Measurements from ENCODE around the gene CTIF. TPM values are rescaled to one million over a fixed set of nuclear protein-coding genes. Genes with fewer than 3 reads are reported as not detected.

The CTIF gene
- total RNA-seq, 6 donors from 2014 or later = 32.1 to 62.4 (median 47.8) TPM

GRCh38 chr18:48792611-48793380, 254.0 kb downstream of the CTIF start:
- TF ChIP-seq POLR2A (IDR thresholded peaks at IDR 0.05) = no peak
- ATAC-seq (ENCODE audit: low FRiP score in 2 of 2) = no peak
- Histone ChIP-seq H3K9me3 (no peaks in the 10 kb centered on the region), H3K4me3 (no peak overlapping the region), H3K27ac (no peak overlapping the region), H3K27me3 (no peaks in the 10 kb centered on the region), H3K4me1 (peaks cover 19 to 25% (median 22%) of the 10 kb centered on the region in 4 donors), H3K36me3 (no peaks in the 10 kb centered on the region)
- no peak for DNase-seq
- 86 to 94% methylated on average over 2 to 4 of the region's 4 CpGs for WGBS, 2 donors

DNA sequence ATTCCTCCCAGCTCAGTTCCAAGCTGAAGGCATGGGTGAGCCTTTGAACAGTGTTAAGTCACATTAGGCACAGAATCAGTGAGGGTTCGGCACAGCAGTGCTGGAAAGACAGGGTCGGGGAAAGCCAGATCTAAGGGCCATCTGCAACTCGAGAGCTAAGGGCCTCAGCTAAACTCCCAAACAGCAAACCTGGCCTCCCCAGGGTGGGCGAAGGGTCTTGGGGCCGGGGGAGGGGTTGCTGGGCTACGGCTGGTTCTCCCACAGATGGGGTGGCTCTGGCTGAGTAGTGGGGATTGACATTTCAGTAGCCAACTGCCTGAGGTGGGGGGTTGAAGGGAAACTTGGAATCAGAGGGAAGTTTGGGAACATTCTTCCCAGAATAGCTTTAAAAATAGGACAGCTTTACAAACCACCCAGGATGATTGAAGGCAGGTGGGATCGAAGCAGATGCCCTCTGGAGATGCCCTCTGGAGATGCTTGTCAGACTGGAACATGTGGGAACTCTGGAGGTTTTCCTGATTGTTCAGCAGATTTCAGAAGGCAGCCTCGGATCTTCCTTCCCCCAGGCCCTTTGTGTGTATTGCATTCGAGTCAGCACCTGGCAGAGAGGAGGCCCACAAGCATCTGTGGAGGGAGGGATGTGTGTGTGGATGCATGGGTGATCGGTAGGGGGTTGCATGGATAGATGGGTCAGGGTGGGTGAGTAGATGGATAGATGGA, 255.6 kb downstream of the CTIF start:
- 96 to 97% methylated on average over 8 to 10 of the region's 10 CpGs for WGBS, 2 donors
- Histone ChIP-seq H3K27me3 (no peaks in the 10 kb centered on the region), H3K36me3 (no peaks in the 10 kb centered on the region), H3K27ac (no peak overlapping the region), H3K4me1 (peaks cover 19 to 25% (median 22%) of the 10 kb centered on the region in 4 donors), H3K4me3 (no peak overlapping the region), H3K9me3 (no peaks in the 10 kb centered on the region)
- no peak for ATAC-seq (ENCODE audit: low FRiP score in 2 of 2)
- no peak for TF ChIP-seq EP300 (IDR thresholded peaks at IDR 0.05)
- no peak for TF ChIP-seq POLR2A (IDR thresholded peaks at IDR 0.05)
- no peak for TF ChIP-seq POLR2AphosphoS5 (IDR thresholded peaks at IDR 0.05)
- TF ChIP-seq CTCF (IDR thresholded peaks at IDR 0.05) = no peak
- DNase-seq = peak in 1 of 2 donors; percentile 28

- WGBS, 2 donors = 90 to 95% methylated on average over 4 of the region's 4 CpGs
- ATAC-seq (ENCODE audit: low FRiP score in 2 of 2) = no peak
Measured at GRCh38 chr18:48795696-48796095, 256.9 kb downstream of the CTIF start.

GRCh38 chr18:48796491-48797205, 257.8 kb downstream of the CTIF start:
- ATAC-seq (ENCODE audit: low FRiP score in 2 of 2) = no peak
- DNase-seq = peak in 1 of 2 donors; percentile 3
- 94 to 100% methylated on average over 3 to 6 of the region's 6 CpGs for WGBS, 2 donors
- Histone ChIP-seq H3K9me3 (no peaks in the 10 kb centered on the region), H3K27ac (no peak overlapping the region), H3K4me1 (peaks cover 1 to 4% (median 3%) of the 10 kb centered on the region in 4 donors), H3K36me3 (no peaks in the 10 kb centered on the region), H3K4me3 (no peak overlapping the region), H3K27me3 (no peaks in the 10 kb centered on the region)
- no peak for TF ChIP-seq POLR2AphosphoS5 (IDR thresholded peaks at IDR 0.05)

More at GRCh38 chr18:48795696-48796095, 256.9 kb downstream of the CTIF start:
- no peaks in the 10 kb centered on the region for H3K36me3 ChIP-seq
- no peaks in the 10 kb centered on the region for H3K9me3 ChIP-seq
- H3K27ac ChIP-seq = no peak overlapping the region
- no peak overlapping the region for H3K4me3 ChIP-seq
- no peaks in the 10 kb centered on the region for H3K27me3 ChIP-seq
- TF ChIP-seq POLR2A (IDR thresholded peaks at IDR 0.05) (no peak), EP300 (IDR thresholded peaks at IDR 0.05) (no peak), POLR2AphosphoS5 (IDR thresholded peaks at IDR 0.05) (no peak), CTCF (IDR thresholded peaks at IDR 0.05) (no peak)
- no peak for DNase-seq
- H3K4me1 ChIP-seq = peaks cover 8 to 12% (median 11%) of the 10 kb centered on the region in 4 donors

DNA sequence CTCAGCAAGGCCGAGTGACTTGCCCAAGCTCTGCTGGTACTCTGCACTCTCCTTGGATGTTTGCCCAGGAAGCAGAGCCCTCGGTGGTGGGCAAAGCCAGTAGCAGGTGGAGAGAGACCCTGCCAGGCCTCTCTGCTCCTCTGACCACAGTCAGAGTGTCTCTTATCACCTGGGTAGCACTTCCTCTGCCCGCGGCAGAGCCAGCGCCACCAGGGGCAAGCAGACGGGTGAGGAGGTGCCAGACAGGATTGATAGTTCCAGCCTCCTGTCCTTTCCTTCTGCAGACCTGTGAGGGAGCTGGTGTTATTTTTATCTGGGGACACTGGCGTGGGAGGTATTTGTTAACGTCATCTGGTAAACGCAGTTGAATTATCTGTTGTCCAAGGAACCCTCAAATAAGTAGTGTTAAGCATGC, 259.0 kb downstream of the CTIF start:
- 52 to 61% methylated on average over 9 of the region's 9 CpGs for WGBS, 2 donors
- H3K27ac ChIP-seq = no peak overlapping the region
- TF ChIP-seq POLR2AphosphoS5 (IDR thresholded peaks at IDR 0.05) = no peak
- TF ChIP-seq POLR2A (IDR thresholded peaks at IDR 0.05) = no peak
- TF ChIP-seq CTCF (IDR thresholded peaks at IDR 0.05) = no peak
- TF ChIP-seq EP300 (IDR thresholded peaks at IDR 0.05) = no peak
- ATAC-seq (ENCODE audit: low FRiP score in 2 of 2) = no peak
- H3K36me3 ChIP-seq = no peaks in the 10 kb centered on the region
- no peaks in the 10 kb centered on the region for H3K9me3 ChIP-seq
- H3K27me3 ChIP-seq = no peaks in the 10 kb centered on the region
- peaks cover 0 to 4% (median 1%) of the 10 kb centered on the region in 4 donors for H3K4me1 ChIP-seq
- DNase-seq = peak; percentile 17 to 49
- H3K4me3 ChIP-seq = no peak overlapping the region
